GM18511 (cell line): Measurements from ENCODE around the gene CBX1.
A peak's percentile ranks its signal among the peaks of the same experiment; 100 is the strongest.

Experiments used
- ATAC-seq: cut with Tn5 transposase; IDR thresholded peaks from one replicate; pipeline ENCODE4 v1.9.1; 2021; ENCODE audit warnings: mild to moderate bottlenecking, moderate library complexity; ENCODE audit not compliant: unreplicated experiment

The CBX1 gene

DNA sequence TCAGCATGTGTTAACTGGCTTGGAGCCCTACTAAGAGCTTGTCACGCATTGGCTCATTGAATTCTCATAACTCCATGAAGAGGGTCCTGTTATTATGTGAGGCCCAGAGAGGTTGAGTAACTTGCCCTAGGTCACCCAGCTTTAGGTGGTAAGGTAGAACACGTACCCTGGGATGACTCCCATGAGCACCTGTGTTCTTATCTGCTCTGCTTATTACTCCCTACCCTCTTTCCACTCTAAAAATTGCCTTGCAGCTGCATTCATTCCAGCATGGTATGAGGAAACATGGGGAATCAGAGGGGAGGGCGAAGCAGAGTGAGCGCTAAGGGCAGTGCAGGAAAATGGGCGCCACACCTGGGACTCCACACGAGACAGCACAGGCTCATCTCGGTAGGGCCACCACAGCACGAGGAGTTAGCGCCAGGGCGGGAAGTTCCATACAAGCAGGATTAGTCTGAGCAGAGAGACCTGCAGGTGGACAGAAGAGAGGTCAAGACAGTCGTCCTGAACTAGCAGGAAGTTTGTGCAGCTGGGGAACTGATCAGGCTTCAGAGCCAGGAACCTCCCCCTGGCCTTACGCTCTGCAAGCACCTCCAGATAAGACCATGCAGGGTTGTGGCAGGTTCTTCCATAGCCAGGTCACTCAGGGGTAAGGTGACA lies 73.8 kb downstream of the CBX1 start:
- no peak for ATAC-seq

GRCh38 chr17:48026502-48027321 lies 74.6 kb downstream of the CBX1 start:
- no peak for ATAC-seq

DNA sequence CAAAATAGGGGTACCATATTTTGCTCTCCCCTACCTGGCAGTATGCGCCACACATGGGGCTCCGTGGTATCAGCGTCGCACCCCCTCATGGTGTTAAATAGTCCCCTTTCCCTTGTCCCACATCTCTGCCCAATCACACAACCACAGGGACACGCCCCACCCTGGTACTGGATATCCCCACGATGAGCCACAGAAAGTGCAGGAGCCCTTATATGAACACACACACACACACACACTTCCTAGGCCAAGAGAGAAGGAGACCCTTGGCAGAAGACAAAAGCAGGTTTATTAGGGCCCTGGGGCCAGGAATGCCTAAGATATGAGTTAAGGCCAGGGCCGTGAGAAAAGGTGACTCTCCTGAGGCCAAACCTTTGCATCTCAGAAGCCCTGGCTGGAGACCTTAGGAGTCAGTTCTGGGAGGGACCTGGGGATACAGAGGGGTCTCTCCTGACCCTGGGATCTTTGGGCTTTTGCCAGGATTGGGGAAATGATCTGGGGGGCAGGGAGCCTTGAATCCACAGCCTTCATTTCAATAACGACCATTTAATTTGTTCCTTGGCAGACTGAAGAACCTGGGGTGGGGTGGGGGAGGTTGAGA lies 75.3 kb downstream of the CBX1 start:
- ATAC-seq, result no peak

- ATAC-seq, result peak; percentile 83
Measured at GRCh38 chr17:48025040-48025903, 76.0 kb downstream of the CBX1 start.

DNA sequence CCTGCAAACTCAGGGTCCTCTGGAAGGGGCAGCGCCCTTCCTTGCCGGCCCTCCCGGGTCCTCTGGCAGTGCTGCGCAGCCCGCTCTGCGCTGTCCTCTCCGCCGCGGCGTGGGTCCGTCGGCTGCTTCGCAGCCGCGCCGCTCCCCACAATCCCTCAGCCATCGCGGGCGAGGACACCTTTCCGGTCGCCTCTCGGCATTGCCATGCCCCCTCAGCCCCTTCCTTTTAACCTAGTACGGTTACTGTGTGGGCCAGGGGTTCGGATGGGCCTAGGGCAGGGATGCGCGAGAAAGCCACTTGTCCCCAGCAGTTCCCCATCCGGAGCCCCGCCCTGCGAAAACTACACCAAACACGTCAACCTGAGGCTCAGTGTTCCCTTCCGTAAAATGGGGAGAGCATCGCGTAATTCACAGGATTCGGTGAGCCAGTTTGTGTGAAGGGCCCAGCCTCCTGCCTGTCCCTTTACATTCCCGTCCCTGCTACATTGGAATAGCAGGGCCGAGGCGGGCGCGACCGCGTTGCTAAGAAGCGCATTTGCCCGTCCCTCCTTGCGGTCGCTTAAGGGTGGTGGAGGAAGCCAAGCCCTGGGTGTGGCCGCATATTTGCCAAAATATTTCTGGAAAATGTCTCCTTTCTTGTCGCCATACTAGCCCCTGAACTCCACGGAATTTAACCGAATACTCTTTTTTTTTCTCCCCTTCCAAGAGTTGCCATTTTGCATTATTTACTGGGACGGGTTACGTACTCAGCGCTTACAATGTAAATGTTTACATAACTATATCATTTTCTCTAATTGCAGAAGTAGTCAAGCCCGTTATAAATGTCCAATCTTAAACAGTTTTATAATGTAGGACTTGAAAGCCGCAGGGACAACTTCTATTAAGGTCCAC lies 76.9 kb downstream of the CBX1 start:
- peak; percentile 5 for ATAC-seq

DNA sequence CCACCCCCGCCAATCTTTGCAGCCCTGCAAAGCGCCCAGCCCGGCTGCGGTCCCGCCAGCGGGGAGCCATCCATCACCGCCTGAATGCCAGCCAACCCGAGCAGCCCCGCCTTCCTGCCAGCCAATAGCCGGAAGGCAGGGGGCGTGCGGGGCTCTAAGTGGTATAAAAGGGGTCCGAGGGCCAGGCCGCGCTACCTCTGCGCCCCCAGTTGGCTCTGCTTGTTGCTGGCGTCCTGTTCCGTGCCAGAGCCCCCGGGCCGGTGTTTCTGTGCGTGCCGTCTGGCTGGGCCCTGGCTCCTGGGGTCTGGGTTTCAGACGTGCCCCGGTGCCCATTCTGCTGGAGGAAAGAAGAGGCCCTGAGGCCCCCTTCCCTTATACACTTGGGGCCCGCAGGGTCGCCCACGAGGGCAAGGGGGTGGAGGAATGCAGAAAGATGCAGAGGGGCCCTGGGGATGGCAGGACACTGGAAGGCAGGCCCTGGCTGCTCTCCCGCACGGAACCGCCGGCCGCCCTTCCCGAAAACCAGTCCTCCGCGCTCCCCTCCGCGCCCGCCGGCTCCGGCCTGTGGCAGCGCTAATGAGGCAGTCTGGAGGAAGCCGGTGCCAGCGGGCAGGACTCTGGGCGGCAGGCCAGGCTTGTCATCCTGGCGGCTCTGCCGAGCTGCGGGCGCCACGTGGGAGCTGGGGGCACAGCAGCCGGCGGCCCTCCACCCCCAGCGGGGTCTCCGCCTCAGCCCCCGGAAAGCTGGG lies 77.7 kb downstream of the CBX1 start:
- ATAC-seq, result no peak

GRCh38 chr17:48022901-48023300 lies 78.4 kb downstream of the CBX1 start:
- ATAC-seq, result no peak

- no peak for ATAC-seq
Measured at GRCh38 chr17:48021934-48022333, 79.3 kb downstream of the CBX1 start.
